H1 (cell line): ENCODE results near the gene DAZAP1. TPM values are rescaled to one million over a fixed set of nuclear protein-coding genes. Genes with fewer than 3 reads are reported as not detected.

Experiments
- CREB1 ChIP-seq: IDR thresholded peaks from 2 replicates; pipeline ENCODE4 v1.6.1; 2012; ENCODE audit warnings: inconsistent platforms
- EGR1 ChIP-seq: IDR thresholded peaks from 2 replicates; pipeline ENCODE4 v1.6.1; 2011; ENCODE audit warnings: low read depth, low read length, borderline replicate concordance
- EZH2 ChIP-seq: fragments of 200-600 bp; sonication (generic); IDR thresholded peaks from 2 replicates; pipeline ENCODE4 v1.7.1; 2012; ENCODE audit warnings: low read depth, mild to moderate bottlenecking, moderate library complexity, low read length, inconsistent platforms; ENCODE audit not compliant: severe bottlenecking
- HDAC2 ChIP-seq, 2 experiments: fragments of 300-600 bp in 1 of 2; sonication (generic) in 1 of 2; IDR thresholded peaks; 2 replicates each; pipeline ENCODE4 v1.6.1; 2011 to 2012; ENCODE audit warnings: low read depth in 2 of 2, low read length in 2 of 2, mild to moderate bottlenecking in 2 of 2, moderate library complexity in 2 of 2, borderline replicate concordance in 1 of 2, inconsistent platforms in 1 of 2
- RAD21 ChIP-seq, 2 experiments: IDR thresholded peaks in 1 of 2; conservative IDR thresholded peaks in 1 of 2; 2 replicates each; pipeline ENCODE4 v1.6.1; 2011; ENCODE audit warnings: low read depth in 2 of 2, low read length in 2 of 2, improper control_type of control experiment in 1 of 2, inconsistent platforms in 1 of 2, mild to moderate bottlenecking in 1 of 2, moderate library complexity in 1 of 2
- SIN3A ChIP-seq, 2 experiments: IDR thresholded peaks in 1 of 2; conservative IDR thresholded peaks in 1 of 2; 2 replicates each; pipeline ENCODE4 v1.6.1; 2011 to 2012; ENCODE audit warnings: low read length in 2 of 2, improper control_type of control experiment in 1 of 2, low read depth in 1 of 2, mild to moderate bottlenecking in 1 of 2
- SUZ12 ChIP-seq: fragments of 200-600 bp; sonication (generic); IDR thresholded peaks from 2 replicates; pipeline ENCODE4 v1.6.1; 2012; ENCODE audit warnings: mild to moderate bottlenecking, inconsistent platforms, low read length, moderate library complexity, mixed read lengths
- TBP ChIP-seq: IDR thresholded peaks from 2 replicates; pipeline ENCODE4 v1.6.1; 2011; ENCODE audit warnings: low read depth, low read length, improper control_type of control experiment
- polyA plus RNA-seq, 7 experiments: library from polyadenylated mRNA; depleted of rRNA in 3 of 7; stranded (reverse) in 5 of 7; unstranded in 2 of 7; fragments of >200 nt in 5 of 7; fragments of 200-250 nt in 2 of 7; gene quantifications; 1 replicate in 5 of 7; 2 replicates in 1 of 7; 4 replicates in 1 of 7; pipeline versions ENCODE4 v1.2.1 to v1.2.3, GENCODE V29; 2011 to 2013; ENCODE audit warnings: missing spikeins in 2 of 7, mixed read lengths in 2 of 7
- total RNA-seq: library from RNA; stranded (reverse); fragmentation: NEBNext Ultra II Directional; extraction: Animal tissue kit (Norgen Biotek cat#: 25700); gene quantifications from 2 replicates; pipeline ENCODE4 v1.2.1, GENCODE V29; 2021
- TF ChIP-seq, protein P1 (sequence below), 3 experiments: IDR thresholded peaks; 1 replicate in 2 of 3; 2 replicates in 1 of 3; pipeline versions ENCODE4 v1.5.1 to v1.6.1; 2011; ENCODE audit warnings: low read length in 3 of 3, mild to moderate bottlenecking in 3 of 3, inconsistent platforms in 2 of 3, low read depth in 1 of 3, moderate library complexity in 1 of 3; ENCODE audit not compliant: insufficient read depth in 1 of 3; ENCODE audit errors: control extremely low read depth in 1 of 3

The DAZAP1 gene
- total and polyA plus RNA-seq, 2 of the 8 experiments (the other 6 are each of a cell fraction or from before 2014, with no cell fraction given) = 79.6 to 341 TPM

DNA sequence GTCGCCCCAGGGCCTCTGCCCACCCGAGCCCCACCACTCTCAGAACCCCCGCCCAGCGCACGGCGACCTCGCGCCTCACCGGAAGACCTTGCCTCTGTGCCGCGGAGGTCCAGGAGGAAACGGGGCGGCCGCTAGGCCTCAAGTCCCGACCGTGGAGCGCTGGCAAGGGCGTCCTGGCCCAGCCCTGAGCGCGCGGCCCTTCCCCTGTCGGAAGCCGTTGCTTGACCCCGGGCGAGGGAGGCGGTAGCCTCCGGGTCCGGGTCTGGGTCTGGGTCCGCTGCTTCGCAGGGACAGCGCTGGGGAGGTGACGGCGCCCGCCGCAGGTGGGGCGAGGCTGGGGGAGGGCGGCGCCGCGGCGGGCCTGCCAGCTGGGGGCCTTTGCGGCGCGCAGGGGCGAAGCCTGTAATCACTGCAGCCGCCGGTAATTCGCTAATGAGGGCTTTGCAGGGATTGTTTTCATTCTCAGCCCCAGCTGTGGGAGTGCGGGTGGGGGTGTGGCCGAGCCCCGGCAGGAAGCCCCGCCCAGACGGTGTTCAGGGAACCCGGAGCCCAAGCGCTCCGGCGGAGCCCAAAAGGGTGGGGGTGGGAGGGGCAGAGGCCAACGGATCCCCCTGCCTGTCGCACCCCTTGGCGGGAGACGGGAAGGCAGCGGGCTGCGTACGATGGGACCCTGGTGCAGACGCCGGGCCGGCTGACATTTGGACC is 63.1 kb downstream of the DAZAP1 start (continued):
- TF ChIP-seq, protein P1, sequence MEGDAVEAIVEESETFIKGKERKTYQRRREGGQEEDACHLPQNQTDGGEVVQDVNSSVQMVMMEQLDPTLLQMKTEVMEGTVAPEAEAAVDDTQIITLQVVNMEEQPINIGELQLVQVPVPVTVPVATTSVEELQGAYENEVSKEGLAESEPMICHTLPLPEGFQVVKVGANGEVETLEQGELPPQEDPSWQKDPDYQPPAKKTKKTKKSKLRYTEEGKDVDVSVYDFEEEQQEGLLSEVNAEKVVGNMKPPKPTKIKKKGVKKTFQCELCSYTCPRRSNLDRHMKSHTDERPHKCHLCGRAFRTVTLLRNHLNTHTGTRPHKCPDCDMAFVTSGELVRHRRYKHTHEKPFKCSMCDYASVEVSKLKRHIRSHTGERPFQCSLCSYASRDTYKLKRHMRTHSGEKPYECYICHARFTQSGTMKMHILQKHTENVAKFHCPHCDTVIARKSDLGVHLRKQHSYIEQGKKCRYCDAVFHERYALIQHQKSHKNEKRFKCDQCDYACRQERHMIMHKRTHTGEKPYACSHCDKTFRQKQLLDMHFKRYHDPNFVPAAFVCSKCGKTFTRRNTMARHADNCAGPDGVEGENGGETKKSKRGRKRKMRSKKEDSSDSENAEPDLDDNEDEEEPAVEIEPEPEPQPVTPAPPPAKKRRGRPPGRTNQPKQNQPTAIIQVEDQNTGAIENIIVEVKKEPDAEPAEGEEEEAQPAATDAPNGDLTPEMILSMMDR (IDR thresholded peaks at IDR 0.05; ENCODE audit: control extremely low read depth in 1 of 3, insufficient read depth in 1 of 3, low read depth in 1 of 3, low read length in 3 of 3) = no peak
- TF ChIP-seq TBP (no peak), HDAC2 (IDR thresholded peaks at IDR 0.05; ENCODE audit: borderline replicate concordance in 1 of 2, low read depth in 2 of 2, low read length in 2 of 2) (no peak), SUZ12 (0 out of 2 replicates have a peak, but pooled peaks have one; percentile 30), CREB1 (no peak), EZH2 (peak; percentile 29), SIN3A (conservative IDR thresholded peaks at IDR 0.05 in 1 of 2, IDR thresholded peaks at IDR 0.05 in 1 of 2; ENCODE audit: low read depth in 1 of 2, low read length in 2 of 2) (no peak), RAD21 (IDR thresholded peaks at IDR 0.05 in 1 of 2, conservative IDR thresholded peaks at IDR 0.05 in 1 of 2; ENCODE audit: low read depth in 2 of 2, low read length in 2 of 2) (no peak), EGR1 (no peak)
